Measurements from ENCODE around the gene WNT4.

DNA sequence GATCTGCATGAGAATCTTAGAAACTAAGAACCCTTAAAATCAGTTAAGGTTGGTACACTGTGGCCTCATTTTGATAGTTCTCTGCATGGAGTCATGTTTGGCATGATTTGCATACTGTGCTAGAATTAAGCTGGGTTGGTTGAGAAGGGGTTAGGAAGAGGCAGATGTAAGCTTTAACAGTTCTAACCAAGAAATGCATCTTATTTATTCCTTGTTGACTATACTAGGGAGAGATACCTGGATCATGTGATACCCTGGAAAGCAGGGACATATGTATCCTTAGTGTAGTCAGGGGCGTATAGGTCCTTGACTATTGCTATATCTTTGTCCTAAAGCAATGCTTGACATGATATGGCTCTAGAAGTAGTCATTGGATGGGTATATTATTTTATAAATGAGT is 49.4 kb downstream of the WNT4 start:
- TF ChIP-seq, protein P1, sequence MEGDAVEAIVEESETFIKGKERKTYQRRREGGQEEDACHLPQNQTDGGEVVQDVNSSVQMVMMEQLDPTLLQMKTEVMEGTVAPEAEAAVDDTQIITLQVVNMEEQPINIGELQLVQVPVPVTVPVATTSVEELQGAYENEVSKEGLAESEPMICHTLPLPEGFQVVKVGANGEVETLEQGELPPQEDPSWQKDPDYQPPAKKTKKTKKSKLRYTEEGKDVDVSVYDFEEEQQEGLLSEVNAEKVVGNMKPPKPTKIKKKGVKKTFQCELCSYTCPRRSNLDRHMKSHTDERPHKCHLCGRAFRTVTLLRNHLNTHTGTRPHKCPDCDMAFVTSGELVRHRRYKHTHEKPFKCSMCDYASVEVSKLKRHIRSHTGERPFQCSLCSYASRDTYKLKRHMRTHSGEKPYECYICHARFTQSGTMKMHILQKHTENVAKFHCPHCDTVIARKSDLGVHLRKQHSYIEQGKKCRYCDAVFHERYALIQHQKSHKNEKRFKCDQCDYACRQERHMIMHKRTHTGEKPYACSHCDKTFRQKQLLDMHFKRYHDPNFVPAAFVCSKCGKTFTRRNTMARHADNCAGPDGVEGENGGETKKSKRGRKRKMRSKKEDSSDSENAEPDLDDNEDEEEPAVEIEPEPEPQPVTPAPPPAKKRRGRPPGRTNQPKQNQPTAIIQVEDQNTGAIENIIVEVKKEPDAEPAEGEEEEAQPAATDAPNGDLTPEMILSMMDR (IDR thresholded peaks at IDR 0.05; ENCODE audit: low read length): no peak
- TF ChIP-seq EZH2 (IDR thresholded peaks at IDR 0.05; ENCODE audit: borderline replicate concordance, low read length): no peak

All from OCI-LY1 (cell line).